NCI-H1417 treated with DMSO at 0.1 percent for 48 hours (cell line): ENCODE results near the gene MPV17.
"Not testable (repeated sequence)": the region's sequence is repeated elsewhere in the genome, so short reads cannot be mapped to it uniquely, and the experiment has no call there.

Source experiments
- DNase-seq: peaks from one replicate; lab custom pipeline; 2025; lab: John Stamatoyannopoulos, UW

Gene MPV17

DNA sequence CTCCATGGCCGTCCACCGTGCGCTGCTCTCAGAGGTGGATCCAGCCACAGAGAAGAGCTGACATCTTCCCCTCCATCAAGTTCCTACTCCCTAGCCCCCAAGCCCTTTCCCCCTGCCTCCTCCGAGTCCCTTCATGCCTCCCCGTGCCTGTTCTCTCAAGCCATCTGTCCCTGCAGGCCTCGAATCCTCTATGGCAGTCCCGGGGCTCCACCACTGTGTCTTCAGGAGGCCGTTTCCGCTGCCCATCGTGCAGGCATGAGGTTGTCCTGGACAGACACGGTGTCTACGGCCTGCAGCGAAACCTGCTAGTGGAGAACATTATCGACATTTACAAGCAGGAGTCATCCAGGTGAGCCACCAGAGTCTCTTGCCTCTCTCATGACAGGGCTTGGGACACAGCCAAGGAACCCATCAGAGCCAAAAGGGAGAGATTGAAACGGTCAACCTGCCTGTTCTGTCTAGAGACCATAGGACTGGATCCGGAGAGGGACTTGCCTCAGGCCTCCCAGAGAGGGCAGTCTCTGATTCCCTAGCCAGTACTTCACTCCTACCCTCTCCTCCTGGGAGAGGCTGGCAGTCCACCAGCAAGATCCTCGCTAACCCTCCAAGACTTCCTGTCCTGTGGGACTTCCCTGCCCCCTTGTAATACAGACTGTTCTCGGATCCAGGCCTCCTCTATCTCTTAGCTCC lies 24.4 kb downstream of the MPV17 start:
- no peak for DNase-seq

- no peak for DNase-seq
Observed at GRCh38 chr2:27297195-27297594, 25.7 kb downstream of the MPV17 start.

GRCh38 chr2:27296481-27296880 lies 26.4 kb downstream of the MPV17 start:
- DNase-seq, result no peak

DNA sequence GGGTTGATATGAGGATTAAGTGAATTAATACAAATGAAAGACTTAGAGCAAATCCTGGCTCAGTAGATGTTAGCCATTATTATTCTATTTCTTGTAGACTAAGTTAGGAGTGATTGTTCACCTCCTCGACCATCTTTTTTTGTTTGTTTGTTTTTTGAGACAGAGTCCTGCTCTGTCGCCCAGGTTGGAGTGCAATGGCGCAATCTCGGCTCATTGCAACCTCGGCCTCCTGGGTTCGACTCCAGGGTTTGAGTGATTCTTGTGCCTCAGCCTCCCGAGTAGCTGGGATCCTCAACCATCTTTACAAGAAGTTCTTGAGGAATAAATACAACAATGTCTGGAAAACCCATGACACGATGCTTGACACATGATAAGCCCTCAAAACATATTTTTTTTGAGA lies 28.0 kb downstream of the MPV17 start:
- DNase-seq, result no peak

- no peak for DNase-seq
Observed at GRCh38 chr2:27291865-27292264, 31.0 kb downstream of the MPV17 start.

GRCh38 chr2:27290549-27290948 lies 32.3 kb downstream of the MPV17 start:
- DNase-seq, result no peak

- no peak for DNase-seq
Observed at GRCh38 chr2:27288610-27289009, 34.3 kb downstream of the MPV17 start.

GRCh38 chr2:27285481-27285880 lies 37.4 kb downstream of the MPV17 start:
- no peak for DNase-seq

- DNase-seq, result no peak
Observed at GRCh38 chr2:27284996-27285395, 37.9 kb downstream of the MPV17 start.

- no peak for DNase-seq
Observed at GRCh38 chr2:27282892-27283291, 40.0 kb downstream of the MPV17 start.

- no peak for DNase-seq
Observed at GRCh38 chr2:27281855-27282559, 40.9 kb downstream of the MPV17 start, which contains the start of gene TRIM54. TRIM54 (plus strand) TSS chr2:27282429; CDS start chr2:27282732, 303 bp downstream.

- DNase-seq, result no peak
Observed at GRCh38 chr2:27281442-27281841, 41.5 kb downstream of the MPV17 start.

DNA sequence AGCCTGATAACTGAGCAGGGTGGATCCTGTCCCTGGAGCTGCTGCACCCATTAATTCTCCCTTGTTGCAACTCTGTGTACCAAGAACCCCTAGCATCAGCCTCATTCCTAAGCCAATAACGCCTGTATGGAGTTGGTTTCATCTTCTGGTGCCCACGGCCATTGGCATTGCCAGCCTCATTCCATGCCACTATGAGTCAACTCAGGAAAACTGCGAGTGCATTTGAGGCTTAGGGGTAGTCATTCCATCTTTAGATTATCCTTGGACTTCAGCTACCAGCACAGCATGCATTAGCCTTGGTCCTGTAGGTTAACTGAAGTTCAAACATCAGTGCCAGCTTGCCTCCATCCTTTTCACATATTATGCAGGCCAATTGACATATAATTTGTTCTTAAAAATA lies 42.1 kb downstream of the MPV17 start:
- DNase-seq, result no peak

DNA sequence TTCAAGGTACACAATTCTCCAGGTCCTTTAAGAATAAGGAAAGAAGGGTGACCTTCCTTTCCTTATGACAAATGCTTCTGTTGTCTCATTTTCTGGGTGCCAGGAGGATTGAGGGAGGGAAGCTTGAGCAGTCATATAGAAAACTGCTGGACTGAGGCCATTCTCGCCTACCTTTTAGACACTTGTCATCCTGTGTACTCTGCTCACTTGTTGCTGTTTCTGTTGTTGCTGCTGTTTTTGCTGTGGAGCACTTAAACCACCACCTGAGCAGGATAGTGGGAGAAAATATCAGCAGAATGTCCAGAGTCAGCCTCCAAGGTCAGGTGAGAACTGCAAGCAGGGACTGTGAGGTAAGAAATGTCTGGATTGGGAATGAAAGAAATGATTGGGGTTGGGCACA lies 44.9 kb downstream of the MPV17 start:
- no peak for DNase-seq

DNA sequence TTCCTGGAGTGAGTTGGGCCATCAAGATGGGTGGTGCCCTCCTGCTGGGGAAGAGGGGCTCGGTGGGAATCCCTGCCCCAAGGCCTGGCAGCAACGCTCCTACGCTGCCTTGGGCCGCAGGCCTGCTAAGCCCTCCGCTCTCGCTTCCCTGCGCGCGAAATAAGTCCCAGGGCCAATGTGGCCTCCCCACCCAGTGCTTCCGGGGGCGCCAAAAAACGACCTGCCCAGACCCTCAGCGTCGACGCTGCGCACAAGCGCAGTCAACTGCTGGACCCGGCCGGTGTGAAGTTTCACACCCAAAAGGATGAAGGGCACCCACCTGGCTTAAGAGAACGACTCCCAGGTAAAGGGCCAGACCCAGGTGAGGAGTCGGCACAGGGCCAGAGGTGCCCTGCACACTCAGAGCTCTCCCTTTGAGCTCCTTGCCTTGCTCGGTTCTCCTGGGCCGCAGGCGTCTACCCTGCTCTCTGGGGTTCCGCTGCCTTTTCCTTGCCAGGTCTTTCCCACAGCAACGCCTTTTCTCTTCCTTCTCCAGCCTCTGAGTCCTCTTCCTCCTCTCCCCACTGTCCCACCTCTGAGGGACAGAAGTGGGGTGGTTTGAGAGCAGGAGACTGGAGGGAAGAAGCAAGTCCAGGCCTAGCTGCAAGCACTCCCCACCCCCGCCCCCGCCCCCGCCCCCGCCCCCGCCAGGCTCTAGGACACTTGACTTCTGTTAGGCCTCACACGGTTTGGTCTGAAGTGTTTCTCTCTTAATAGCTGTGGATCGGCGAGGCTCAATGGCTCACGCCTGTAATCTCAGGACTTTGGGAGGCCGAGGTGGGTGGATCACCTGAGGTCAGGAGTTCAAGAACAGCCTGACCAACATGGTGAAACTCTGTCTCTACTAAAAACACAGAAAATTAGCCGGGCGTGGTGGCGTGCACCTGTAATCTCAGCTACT lies 47.4 kb downstream of the MPV17 start, which contains the start of gene DNAJC5G:
Gene DNAJC5G (plus strand): TSS at position 223 of the 940 bp plus-strand sequence. CDS start 1,296 bp downstream, outside the sequence.
- no peak for DNase-seq

- DNase-seq, result not testable (repeated sequence)
Observed at GRCh38 chr2:27272537-27273522, 50.1 kb downstream of the MPV17 start.

GRCh38 chr2:27271631-27272340 lies 51.1 kb downstream of the MPV17 start:
- DNase-seq, result no peak

GRCh38 chr2:27270670-27271069 lies 52.2 kb downstream of the MPV17 start:
- no peak for DNase-seq

DNA sequence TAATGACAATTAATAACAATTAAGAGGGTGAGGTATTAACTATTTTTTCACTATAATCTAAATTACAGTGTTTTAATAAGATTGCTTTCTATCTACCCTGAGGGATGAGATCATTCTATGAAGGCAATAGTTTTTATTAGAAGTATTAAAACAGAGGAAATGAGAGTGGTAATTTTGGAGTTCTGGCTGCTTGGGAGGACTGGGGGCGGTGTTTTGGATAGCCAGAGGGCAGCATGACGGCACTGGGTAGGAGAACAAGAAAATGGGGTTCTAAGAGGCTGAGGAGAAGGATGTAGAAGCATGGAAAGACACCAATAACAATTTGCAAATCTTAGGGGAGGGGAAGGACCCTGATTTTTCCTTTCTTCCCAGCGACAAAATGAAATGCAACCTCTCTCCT lies 52.8 kb downstream of the MPV17 start:
- DNase-seq, result no peak

- DNase-seq, result not testable (repeated sequence)
Observed at GRCh38 chr2:27268296-27268695, 54.6 kb downstream of the MPV17 start.

GRCh38 chr2:27265536-27265870 lies 57.4 kb downstream of the MPV17 start:
- no peak for DNase-seq
